GM19438 (cell line): ENCODE results near the gene MAN1C1.
"Not testable (repeated sequence)": the region's sequence is repeated elsewhere in the genome, so short reads cannot be mapped to it uniquely, and the experiment has no call there.

Source experiments
- ATAC-seq: cut with Tn5 transposase; IDR thresholded peaks from one replicate; pipeline ENCODE4 v1.9.1; 2021; ENCODE audit warnings: low read depth; ENCODE audit not compliant: unreplicated experiment

MAN1C1 gene

DNA sequence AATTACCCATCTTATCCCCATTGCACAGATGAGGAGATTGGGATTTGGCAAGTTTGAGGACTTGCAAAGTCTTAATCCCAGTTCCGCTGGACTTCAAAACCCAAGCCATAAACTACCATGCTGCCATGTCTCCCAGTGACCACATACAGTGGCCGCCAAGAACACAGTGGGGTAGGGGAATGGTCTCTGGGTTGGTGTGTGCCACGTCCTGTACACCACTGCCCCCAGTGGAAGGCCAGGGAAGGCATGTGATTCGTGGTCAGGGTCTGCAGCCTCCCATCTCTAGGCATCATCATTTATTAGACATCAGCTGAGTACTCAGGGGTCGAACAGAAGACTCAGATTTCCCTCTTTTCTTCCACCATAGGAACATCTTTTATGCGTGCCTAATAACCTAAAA lies 76.0 kb downstream of the MAN1C1 start:
- no peak for ATAC-seq

DNA sequence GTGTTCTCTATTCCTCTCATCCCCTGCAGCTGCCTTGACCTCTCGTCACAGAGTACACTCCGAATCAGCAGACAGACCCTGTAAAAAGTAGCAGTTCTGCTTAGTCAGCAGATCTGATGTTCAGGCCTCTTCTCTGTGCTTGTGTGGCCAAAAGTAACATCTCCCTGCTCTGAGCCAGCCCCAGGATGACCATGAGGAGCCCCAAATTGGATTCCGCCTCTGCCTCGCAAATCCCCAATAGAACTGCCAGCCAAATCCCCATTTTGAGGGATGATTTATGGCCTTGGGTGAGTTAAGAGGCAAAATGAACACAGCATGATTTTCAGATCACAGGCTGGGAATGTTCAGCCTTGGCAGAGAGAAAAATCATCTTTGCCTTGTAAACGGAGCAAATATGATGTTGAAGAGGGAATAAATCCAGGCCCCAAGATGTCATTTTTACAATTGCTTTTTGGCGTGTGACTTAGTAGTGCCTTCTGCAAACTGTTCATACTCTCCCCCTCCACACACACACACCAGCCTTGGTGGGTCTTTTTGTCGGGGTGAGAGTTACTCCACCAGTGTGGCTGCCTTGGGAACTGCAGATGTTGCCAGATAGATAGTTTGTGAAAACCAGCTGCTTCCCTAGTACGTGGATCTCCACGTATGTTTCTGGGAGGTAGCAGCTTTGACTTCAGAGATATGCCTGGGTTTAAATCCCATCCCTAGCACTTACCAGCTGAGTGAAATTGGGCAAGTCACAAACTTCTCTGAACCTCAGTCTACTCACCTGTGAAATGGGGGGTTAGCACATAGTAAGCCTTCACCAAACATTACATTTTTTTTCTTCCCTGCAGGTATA lies 77.8 kb downstream of the MAN1C1 start:
- no peak for ATAC-seq

DNA sequence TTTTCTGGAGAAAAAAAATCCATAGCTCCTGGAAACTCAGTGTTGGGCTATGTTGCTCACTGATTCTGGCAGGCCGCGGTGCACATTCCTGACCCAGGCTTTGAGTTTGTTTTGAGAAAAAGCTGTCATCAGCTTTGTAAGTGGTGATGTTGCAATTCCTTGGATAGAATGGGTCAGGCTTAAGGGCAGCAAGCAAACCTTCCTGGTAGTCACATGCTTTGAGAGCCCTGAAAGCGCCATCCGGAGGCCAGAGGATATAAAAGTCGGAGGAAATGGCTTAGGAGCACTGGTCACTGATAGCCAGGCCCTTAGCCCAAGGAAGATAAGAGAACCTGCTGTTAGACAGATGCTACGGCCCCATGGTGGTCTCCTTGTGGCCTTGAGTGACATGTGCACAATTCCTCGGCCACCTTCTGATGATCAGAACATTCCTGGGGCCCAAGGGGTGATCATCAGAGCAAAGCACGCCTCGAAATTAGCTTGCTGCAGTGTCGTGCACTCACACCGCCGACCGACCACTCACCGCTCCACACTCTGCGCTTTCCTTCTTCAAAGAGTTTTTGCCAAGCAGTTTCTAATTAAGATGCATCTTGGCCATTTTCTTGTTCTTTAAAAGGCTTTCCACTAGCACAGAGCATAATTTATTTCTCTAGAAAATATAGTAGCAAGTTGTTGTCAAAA lies 78.6 kb downstream of the MAN1C1 start:
- no peak for ATAC-seq

DNA sequence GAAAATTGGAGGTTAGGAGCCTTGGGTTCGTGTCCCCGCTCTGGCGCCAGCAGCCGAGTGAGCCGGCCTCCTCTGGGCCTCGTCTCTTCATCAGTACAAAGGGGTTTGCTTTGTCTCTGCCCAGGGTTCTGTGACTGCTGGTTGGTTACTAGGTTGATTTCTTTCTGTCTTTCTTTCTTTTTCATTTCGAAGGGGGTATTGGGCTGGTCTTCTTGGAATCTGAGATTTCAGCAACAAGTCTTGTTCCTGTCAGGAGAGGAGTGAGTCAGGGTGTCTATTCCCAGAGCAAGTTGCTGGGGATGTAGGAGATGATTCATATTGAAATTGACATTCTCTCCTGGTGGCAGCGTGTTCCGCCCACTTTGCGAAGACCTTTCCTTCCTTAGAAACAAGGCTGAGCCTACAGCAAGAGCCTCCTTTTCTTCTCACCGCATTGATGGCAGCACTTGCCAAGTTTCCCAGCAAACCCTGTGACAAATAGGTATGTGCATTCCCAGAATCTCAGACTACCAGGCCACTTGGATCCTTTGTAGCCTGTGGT lies 79.2 kb downstream of the MAN1C1 start:
- no peak for ATAC-seq

DNA sequence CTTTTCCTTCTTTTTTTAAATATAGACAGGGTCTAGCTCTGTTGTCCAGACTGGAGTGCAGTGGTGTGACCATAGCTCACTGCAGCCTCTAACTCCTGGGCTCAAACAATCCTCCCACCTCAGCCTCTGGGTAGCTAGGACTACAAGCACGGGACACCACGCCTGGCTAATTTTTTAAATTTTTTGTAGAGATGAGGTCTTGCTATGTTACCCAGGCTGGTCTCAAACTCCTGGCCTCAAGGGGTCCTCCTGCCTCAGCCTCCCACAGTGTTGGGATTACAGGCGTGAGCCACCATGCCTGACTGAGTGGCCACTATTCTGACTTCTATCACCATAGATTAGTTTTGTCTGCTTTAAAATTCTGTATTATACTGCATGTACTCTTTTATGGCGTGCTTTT lies 80.1 kb downstream of the MAN1C1 start:
- not testable (repeated sequence) for ATAC-seq

DNA sequence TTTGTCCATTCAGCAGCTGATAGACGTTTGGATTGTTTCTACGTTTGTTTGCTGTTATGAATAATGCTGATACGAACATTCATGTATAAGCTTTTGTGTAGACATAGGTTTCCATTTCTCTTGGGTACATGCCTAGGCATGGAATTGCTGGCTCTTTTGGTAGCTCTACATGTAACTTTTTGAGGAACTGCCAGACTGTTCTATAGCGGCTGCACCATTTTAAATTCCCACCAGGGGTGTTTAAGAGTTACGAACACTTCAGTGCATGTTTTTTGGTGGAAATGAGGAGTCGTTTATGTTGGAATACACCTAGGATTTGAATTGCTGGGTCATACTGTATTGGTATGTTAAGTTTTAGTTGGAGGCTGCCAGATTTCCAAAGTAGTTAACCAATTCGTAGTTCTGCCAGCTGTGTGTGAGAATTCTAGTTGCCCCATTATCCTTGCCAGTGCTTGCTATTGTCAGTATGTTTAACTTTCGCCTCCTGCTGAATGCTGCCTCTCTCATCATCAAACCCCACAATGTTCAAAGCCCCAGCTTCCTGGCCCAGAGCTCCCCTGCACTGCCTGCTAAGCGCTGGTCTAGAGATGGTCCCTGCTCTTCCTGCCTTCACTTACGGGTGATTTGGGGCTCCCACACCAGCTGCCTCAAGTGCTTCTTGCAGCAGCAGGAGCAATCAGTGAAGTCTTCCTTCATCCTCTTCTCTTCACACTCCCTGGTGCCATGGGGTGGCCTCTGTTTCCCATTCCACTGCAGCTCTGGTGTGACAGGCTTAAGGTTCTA lies 81.0 kb downstream of the MAN1C1 start:
- no peak for ATAC-seq

DNA sequence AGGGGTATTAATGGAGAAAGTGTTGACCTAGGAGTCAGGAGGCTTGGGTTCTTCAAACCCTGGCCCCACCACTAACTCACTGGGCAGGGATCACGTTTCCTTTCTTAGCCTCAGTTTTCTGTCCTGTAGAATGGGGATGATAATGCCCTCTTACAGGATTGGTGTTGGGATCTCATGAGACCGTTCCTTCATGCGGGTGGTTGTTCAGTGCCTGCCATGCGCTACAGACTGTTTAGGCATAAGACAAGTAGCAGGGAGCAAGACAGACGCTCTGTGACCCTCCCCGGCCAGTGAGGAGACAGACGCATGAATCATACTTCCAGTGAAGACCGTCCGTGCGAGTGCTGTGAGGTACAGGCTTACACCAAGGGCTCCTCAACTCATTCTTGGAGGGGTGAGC lies 81.7 kb downstream of the MAN1C1 start:
- no peak for ATAC-seq

DNA sequence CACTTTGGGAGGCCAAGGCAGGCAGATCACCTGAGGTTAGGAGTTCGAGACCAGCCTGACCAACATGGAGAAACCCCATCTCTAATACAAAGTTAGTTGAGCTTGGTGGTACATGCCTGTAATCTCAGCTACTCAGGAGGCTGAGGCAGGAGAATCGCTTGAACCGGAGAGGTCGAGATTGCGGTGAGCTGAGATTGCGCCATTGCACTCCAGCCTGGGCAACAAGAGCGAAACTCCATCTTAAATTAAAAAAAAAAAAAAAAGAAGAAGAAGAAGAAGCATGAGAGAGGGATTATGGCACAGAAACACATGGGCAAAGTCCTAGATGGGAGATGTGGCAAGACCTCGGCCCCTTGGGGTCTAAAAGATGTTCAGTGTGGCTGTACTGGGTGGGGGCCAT lies 82.5 kb downstream of the MAN1C1 start:
- not testable (repeated sequence) for ATAC-seq

DNA sequence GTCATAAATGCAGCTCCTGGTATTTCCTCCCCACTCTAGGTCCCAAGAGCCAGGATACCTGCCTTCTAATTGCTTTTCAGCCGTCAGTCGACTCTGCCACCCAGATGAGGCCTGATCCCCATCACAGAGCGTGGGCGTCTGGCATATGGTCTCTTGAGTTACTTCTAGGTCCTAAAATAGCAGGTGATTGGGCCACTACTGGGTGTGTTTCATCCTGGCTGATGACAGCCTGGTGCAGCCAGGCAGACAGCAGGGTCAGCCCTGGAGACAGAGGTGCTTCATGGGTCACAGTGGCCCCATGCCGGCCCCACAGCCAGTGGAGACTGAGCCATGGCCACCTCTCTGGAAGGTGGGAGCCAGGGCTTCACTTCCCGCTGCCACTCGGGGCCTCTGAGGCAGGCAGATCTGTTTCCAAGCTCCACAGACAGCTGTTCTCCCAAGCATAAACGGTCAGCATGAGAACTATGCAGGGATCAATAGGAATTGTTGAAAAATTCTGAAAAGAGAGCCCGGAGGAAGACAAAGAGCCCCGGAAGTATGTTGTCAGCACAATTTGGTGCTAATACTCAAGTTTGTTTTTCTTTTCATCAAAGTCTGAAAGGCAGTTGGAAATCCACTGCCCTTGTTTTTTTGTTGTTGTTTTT lies 83.0 kb downstream of the MAN1C1 start:
- no peak for ATAC-seq

DNA sequence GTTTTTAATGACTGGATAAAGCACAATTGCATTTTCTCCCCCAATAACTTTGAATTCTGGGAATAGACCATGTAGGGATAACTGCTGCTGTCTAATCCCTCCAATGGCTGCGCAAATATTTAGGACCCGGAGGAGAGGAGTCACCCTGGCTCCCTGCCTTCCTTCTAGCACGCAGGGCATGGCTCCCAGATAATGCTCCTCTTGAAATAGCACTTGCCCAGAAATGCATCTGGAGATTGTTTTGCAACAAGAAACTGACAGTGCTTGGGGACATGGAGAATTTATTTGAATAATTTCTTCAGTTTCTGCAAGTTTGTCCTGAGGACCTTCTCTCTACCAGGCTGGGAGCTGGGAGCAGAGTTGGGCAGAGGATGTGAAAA lies 83.5 kb downstream of the MAN1C1 start:
- ATAC-seq, result no peak

DNA sequence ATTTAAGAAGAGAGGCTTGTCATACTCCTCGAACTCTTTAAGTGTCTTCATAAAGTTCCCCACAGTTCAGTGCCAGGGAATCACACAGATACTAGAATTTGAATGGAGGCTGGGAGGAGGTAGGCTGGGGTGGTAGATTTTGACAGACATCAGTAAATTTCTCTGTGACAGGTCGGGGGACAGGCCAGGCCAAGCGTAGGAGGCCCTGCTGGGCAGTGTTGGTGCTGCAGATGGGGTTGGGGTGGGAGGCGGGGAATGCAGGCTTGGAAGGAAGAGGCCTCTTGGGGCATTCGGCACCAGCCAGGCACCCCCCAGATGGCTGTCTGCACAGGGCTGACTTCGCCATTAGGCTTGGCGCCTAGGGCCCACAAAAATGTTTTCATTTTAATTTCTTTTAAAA lies 84.0 kb downstream of the MAN1C1 start:
- ATAC-seq, result no peak

DNA sequence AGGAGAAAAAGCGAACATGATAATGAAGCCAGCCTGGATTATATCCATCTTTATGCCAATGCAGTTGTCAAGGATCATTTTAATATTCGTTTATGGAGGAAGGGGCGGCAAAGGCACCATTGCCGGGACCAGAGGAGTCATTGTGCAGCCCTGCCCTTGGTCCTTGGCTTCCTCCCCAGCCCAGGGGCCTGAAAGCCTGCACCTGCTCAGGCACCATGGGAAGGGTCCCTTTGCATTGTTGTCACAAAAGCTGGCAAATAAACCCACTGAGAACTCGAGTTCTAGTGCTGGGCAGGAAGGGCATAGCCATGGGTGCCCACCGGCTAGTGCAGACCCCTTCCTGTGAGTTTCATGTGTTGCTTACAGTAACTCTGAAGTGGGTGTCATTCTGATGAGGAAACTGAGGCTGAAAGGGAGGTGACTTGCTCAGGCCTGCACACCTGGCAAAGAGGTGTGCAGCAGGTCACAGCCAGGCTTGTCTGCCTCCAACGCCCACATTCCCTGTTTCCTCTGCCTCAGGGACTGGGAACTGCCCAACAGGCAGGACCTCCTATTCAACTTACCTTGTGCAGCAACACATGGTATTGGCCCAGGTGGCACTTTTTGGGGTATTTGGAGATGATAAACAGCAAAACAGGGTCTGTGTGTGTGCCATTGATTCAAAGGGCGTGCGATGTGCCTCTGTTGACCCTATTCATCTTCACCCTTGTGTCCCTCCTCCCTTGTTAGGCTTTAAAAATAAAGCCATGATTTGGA lies 84.6 kb downstream of the MAN1C1 start:
- ATAC-seq, result no peak

DNA sequence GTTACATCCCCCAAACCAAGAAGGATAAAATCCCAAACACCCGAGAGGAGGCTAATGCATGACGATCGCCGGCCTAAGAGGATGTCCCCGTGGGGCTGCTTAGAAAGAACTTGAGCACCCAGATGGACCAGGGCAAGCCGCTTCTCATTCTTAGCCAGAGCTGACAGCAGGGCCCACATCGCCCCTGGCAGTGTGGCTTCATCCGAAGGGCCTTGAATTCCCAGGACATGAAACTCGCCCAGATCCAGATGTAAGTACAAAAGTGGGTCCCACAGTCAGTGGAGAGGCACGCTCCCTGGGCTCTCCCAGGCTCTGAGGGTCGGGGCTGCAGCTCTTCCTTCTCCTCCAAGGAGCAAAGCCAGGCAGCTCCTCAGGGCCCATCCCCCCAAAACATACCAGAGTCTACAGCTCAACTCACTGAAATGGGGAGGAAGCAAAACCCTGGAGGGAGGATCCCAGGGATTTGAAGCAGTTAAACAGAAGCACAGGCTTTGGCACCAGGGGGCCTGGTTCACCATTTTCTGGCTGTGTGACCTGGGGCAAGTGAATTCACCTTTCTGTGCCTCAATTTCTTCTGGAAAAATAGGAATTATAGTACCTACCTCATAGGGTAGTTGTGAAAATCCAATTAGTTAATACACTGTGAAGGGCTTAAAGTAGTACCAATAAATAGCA lies 85.6 kb downstream of the MAN1C1 start:
- no peak for ATAC-seq

DNA sequence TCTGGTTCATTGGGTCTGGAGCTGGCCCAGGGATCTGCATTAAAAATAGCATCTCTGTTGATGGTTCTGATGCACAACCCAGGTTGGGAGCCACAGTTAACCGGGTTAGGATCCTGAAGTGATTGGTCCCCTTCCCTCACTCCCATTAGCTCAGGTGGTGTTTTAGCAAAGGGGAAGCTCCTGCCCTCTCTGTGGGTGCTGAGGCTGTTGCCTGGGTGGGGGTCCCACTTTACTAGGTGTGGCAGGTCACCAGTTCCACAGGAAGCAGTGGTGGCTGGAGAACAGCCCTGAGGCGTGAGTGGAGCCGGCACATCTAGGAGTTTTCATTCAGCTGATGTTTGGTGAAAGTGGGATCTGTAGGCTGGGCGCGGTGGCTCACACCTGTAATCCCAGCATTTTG lies 86.5 kb downstream of the MAN1C1 start:
- no peak for ATAC-seq

DNA sequence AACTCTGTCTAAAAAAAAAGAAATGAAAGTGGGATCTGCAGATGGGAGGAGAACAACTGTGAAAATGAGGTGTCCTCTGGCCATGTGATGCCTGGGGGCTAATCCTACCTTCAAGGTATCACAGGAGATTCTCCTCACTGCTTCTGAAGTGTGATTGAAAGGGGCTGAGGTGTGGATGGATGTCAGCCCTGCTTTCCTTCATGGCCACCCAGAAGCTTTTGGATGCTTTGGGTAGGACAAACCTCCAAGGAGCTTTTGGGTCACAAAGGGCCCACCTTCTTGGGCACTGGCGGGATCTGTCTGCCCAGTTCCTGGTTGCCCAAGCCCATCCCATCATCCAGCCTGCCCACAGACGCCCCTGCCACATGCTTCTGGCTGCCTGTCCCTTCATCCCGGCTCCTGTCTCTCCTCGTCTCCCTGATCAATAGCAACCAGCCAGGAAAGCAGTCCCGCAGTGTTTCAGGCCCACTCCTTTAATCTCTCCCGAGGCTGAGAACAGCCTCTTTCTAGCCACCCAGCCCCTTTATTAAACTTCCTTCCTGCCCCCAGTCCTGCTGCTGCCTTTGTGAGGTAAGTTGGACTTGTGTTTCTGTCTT lies 87.2 kb downstream of the MAN1C1 start:
- ATAC-seq, result no peak

DNA sequence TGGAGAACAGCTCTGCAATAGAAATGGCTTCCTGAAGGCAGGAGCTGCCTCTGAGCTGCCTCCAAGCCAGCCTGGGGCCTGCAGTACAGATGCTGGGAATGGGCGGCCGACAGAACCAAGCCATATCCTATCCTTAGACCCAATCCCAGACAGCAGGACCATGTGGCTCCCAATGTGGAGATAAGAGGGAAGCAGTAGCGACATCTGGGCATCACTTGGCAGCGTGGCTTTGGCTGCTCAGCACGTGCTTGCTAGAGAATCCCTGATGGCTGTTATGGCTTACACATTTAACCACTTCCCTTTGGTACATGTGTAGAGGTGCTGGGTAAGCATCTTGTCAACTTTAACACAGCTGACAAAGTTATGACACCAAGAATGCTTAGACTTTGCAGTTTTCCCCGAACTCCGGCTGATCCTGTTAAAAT lies 87.7 kb downstream of the MAN1C1 start:
- no peak for ATAC-seq

DNA sequence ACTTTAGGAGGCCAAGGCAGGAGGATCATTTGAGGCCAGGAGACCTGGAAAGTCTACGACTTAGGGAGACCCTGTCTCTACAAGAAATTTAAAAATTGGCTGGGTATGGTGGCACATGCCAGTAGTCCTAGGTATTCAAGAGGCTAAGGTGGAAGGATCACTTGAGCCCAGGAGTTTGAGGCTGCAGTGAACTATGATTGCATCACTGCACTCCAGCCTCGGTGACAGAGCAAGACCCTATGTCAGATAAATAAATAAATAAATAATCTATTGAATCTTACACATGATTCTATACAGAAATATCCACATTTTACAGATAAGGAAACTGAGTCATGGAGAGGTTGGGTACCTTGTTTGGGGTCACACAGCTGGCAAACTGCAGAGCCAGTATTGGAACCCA lies 89.1 kb downstream of the MAN1C1 start:
- no peak for ATAC-seq

DNA sequence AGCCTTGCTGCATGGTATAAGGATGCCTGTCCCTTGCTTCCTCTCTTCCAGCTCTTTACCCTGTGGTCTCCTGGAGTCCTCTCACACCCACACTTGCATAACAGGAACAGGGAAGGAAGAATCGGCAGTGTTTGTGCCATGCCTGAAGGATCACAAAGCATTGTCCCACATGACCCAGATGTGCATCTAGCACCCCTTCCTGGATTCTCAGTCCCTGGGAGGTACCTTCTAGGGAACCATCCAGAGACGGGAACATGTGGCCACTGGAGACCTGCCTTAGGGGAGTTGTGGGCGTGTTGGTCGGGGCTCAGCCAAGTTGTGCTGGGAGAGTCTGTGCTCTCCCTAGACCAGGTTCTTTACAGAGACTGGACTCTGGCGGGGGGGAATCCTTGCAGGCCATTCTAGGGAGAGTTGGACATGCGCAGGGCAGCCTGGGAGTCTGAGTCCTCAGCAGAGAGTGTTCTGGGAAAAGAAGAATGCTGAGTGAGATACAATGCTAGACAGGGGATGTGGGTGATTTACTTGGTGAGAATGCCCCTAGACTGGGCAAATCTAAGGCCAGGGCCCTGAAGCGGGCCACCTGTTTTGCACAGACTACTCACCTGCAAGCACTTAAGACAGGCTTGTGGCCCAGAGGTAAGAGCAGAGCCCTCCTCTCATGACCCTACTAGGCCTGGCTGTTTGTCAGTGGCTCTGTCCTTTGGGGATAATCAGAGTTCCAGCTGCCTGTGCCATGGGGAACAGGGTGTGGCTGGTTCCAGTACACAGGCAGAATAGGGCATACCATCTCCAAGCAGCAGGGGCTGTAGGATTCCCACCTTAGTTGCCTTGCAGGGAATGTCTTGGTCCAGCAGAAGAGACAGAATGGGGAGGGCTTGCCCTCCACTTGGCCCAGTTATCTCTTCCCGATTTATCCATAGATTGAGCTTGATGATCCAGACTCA lies 89.8 kb downstream of the MAN1C1 start:
- ATAC-seq, result no peak
